Body of pancreas (tissue), 4 donors: ENCODE data around the gene ADGRE2.

ENCODE experiments used
- POLR2A ChIP-seq, 3 donors: fragments of 450-650 bp; IDR thresholded peaks; one replicate each; pipeline ENCODE4 v1.6.1; 2016; ENCODE audit warnings: antibody characterized with exemption in 3 of 3, mild to moderate bottlenecking in 2 of 3
- TF ChIP-seq, protein P1 (sequence below), 7 experiments: fragments of 450-650 bp in 4 of 7; fragments of 200-600 bp in 3 of 7; sonication (generic) in 3 of 7; IDR thresholded peaks; one replicate each; pipeline ENCODE4 v1.5.1; 2016 to 2019; ENCODE audit warnings: antibody characterized with exemption in 7 of 7

GRCh38 chr19:14775869-14776586 is 2.3 kb downstream of the ADGRE2 start:
- TF ChIP-seq, protein P1, sequence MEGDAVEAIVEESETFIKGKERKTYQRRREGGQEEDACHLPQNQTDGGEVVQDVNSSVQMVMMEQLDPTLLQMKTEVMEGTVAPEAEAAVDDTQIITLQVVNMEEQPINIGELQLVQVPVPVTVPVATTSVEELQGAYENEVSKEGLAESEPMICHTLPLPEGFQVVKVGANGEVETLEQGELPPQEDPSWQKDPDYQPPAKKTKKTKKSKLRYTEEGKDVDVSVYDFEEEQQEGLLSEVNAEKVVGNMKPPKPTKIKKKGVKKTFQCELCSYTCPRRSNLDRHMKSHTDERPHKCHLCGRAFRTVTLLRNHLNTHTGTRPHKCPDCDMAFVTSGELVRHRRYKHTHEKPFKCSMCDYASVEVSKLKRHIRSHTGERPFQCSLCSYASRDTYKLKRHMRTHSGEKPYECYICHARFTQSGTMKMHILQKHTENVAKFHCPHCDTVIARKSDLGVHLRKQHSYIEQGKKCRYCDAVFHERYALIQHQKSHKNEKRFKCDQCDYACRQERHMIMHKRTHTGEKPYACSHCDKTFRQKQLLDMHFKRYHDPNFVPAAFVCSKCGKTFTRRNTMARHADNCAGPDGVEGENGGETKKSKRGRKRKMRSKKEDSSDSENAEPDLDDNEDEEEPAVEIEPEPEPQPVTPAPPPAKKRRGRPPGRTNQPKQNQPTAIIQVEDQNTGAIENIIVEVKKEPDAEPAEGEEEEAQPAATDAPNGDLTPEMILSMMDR (IDR thresholded peaks at IDR 0.05): no peak
- TF ChIP-seq POLR2A (IDR thresholded peaks at IDR 0.05): no peak
